Hematopoietic multipotent progenitor cell treated with erythropoietin and hydrocortisone succinate and interleukin-3 and kit ligand, for 8 days (in vitro differentiated cells): ENCODE data around the gene TUBGCP3.

Experiments used
- DNase-seq: peaks from one replicate; pipeline ENCODE4 v3.0.0-alpha.2; 2015

The TUBGCP3 gene

GRCh38 chr13:112616586-112617362, 28.8 kb upstream of the TUBGCP3 start:
- DNase-seq, result peak; percentile 65

- DNase-seq, result no peak
These were observed 27.4 kb upstream of the TUBGCP3 start for GRCh38 chr13:112615391-112615790.

GRCh38 chr13:112614835-112615234, 26.9 kb upstream of the TUBGCP3 start:
- DNase-seq, result no peak

GRCh38 chr13:112608212-112608611, 20.3 kb upstream of the TUBGCP3 start:
- no peak for DNase-seq

GRCh38 chr13:112606109-112607001, 18.4 kb upstream of the TUBGCP3 start:
- peak; percentile 87 for DNase-seq

- DNase-seq, result no peak
These were observed 17.6 kb upstream of the TUBGCP3 start for GRCh38 chr13:112605531-112605990.

GRCh38 chr13:112603641-112604225, 15.8 kb upstream of the TUBGCP3 start:
- DNase-seq, result no peak

GRCh38 chr13:112602189-112602588, 14.2 kb upstream of the TUBGCP3 start:
- DNase-seq, result no peak

GRCh38 chr13:112601371-112601770, 13.4 kb upstream of the TUBGCP3 start:
- DNase-seq, result no peak

GRCh38 chr13:112596235-112596634, 8.3 kb upstream of the TUBGCP3 start:
- no peak for DNase-seq

- DNase-seq, result no peak
These were observed 4.7 kb upstream of the TUBGCP3 start for GRCh38 chr13:112592647-112593046.

GRCh38 chr13:112592181-112592580, 4.2 kb upstream of the TUBGCP3 start:
- DNase-seq, result no peak

- no peak for DNase-seq
These were observed 741 bp upstream of the TUBGCP3 start for GRCh38 chr13:112588490-112589297.

GRCh38 chr13:112587212-112587763, 665 bp downstream of the TUBGCP3 start:
- DNase-seq, result peak; percentile 89

- no peak for DNase-seq
These were observed 1.5 kb downstream of the TUBGCP3 start for GRCh38 chr13:112586334-112586960.

- DNase-seq, result peak; percentile 61
These were observed 4.2 kb downstream of the TUBGCP3 start for GRCh38 chr13:112583592-112584277.

GRCh38 chr13:112582263-112582662, 5.7 kb downstream of the TUBGCP3 start:
- DNase-seq, result peak; percentile 32

GRCh38 chr13:112580912-112581311, 7.0 kb downstream of the TUBGCP3 start:
- no peak for DNase-seq

- DNase-seq, result no peak
These were observed 7.7 kb downstream of the TUBGCP3 start for GRCh38 chr13:112580211-112580610.

GRCh38 chr13:112579310-112579843, 8.6 kb downstream of the TUBGCP3 start:
- no peak for DNase-seq

- no peak for DNase-seq
These were observed 11.2 kb downstream of the TUBGCP3 start for GRCh38 chr13:112576768-112577167.
